ENCODE results near the gene PRDM16.

The PRDM16 gene

GRCh38 chr1:3142751-3143150, 73.7 kb downstream of the PRDM16 start:
- no peak for DNase-seq (ENCODE audit: low spot score)

GRCh38 chr1:3145532-3146325, 76.7 kb downstream of the PRDM16 start:
- H3K79me1 ChIP-seq (ENCODE audit: low read depth, low read length): peaks cover 19% of the 10 kb centered on the region
- H3K27ac ChIP-seq (replicated peaks; ENCODE audit: low read length): no peak overlapping the region
- peak overlapping the region; percentile 89 for H2AK5ac ChIP-seq (ENCODE audit: low read depth, low read length)

More at GRCh38 chr1:3142751-3143150, 73.7 kb downstream of the PRDM16 start:
- peaks cover 0 to 1% of the 10 kb centered on the region in 2 donors for H3K36me3 ChIP-seq (replicated peaks in 1 of 2; ENCODE audit: control insufficient read depth in 2 of 2, insufficient read depth in 2 of 2, low read length in 2 of 2)
- H3K9me3 ChIP-seq (replicated peaks in 1 of 2; ENCODE audit: control insufficient read depth in 2 of 2, insufficient read depth in 1 of 2, low read depth in 1 of 2, low read length in 2 of 2): peaks cover 0 to 6% of the 10 kb centered on the region in 2 donors
- H4K91ac ChIP-seq (ENCODE audit: low read depth, low read length, poor library complexity): no peak overlapping the region
- H3K4ac ChIP-seq (ENCODE audit: low read length): no peak overlapping the region
- no peak overlapping the region for H4K8ac ChIP-seq (ENCODE audit: low read depth, low read length)
- peaks cover 0 to 27% (median 2%) of the 10 kb centered on the region in 3 experiments for H3K27me3 ChIP-seq (ENCODE audit: control insufficient read depth in 3 of 3, insufficient read depth in 3 of 3, low read depth in 1 of 3, low read length in 3 of 3)
- peaks cover 13 to 26% of the 10 kb centered on the region in 2 donors for H3K4me1 ChIP-seq (ENCODE audit: control insufficient read depth in 2 of 2, insufficient read depth in 1 of 2, low read depth in 1 of 2, low read length in 2 of 2)
- H2BK15ac ChIP-seq (ENCODE audit: low read length): peak overlapping the region; percentile 10
- no peak overlapping the region for H2AFZ ChIP-seq (ENCODE audit: low read length)
- H3K27ac ChIP-seq (replicated peaks; ENCODE audit: low read length): no peak overlapping the region
- peaks cover 9% of the 10 kb centered on the region for H3K79me1 ChIP-seq (ENCODE audit: low read depth, low read length)
- no peak overlapping the region for H3K4me3 ChIP-seq (ENCODE audit: low read length in 2 of 2)
- H2AK5ac ChIP-seq (ENCODE audit: low read depth, low read length): no peak overlapping the region
- H3K23ac ChIP-seq (ENCODE audit: low read depth, low read length, poor library complexity): no peak overlapping the region
- H3K9ac ChIP-seq (ENCODE audit: low read depth, low read length, poor library complexity): no peak overlapping the region
- peak overlapping the region; percentile 93 for H2BK120ac ChIP-seq (ENCODE audit: low read depth, low read length)
- WGBS, 2 donors (ENCODE audit: extremely low coverage in 2 of 2, insufficient read length in 2 of 2, insufficient replicate concordance in 1 of 2): no CpG with 5 or more reads among the region's 12 CpGs
- H3K4me2 ChIP-seq (ENCODE audit: insufficient read depth, low read length, poor library complexity, severe bottlenecking): no peak overlapping the region
- peak overlapping the region; percentile 89 for H3K14ac ChIP-seq (ENCODE audit: low read length)
- H3K18ac ChIP-seq (ENCODE audit: low read length): peak overlapping the region; percentile 78
- H2BK5ac ChIP-seq (ENCODE audit: low read length): peak overlapping the region; percentile 66
- H2BK12ac ChIP-seq (ENCODE audit: low read length): no peak overlapping the region

DNA sequence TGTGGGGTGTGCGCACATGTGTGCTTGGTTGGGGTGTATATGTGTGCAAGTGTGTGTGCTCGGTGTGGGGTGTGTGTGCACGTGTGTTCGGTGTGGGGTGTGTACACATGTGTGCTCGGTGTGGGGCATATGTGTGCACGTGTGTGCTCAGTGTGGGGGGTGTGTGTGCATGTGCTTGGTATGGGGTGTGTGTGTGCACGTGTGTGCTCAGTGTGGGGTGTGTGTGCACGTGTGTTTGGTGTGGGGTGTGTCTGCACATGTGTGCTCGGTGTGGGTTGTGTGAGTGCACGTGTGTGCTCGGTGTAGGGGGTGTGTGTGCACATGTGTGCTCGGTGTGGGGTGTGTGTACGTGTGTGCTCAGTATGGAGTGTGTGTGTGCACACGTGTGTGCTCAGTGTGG, 77.5 kb downstream of the PRDM16 start:
- Histone ChIP-seq H2BK120ac (ENCODE audit: low read depth, low read length) (no peak overlapping the region), H2BK12ac (ENCODE audit: low read length) (peak overlapping the region; percentile 63), H3K27me3 (ENCODE audit: control insufficient read depth in 3 of 3, insufficient read depth in 3 of 3, low read depth in 1 of 3, low read length in 3 of 3) (peaks cover 0 to 4% (median 2%) of the 10 kb centered on the region in 3 experiments), H2BK5ac (ENCODE audit: low read length) (peak overlapping the region; percentile 22), H3K4me3 (ENCODE audit: low read length in 2 of 2) (peak overlapping the region in 1 of 2 donors; percentile 7), H3K4me2 (ENCODE audit: insufficient read depth, low read length, poor library complexity, severe bottlenecking) (no peak overlapping the region), H2AFZ (ENCODE audit: low read length) (no peak overlapping the region), H3K4ac (ENCODE audit: low read length) (peak overlapping the region; percentile 37), H3K4me1 (ENCODE audit: control insufficient read depth in 2 of 2, insufficient read depth in 1 of 2, low read depth in 1 of 2, low read length in 2 of 2) (peaks cover 9 to 15% of the 10 kb centered on the region in 2 donors), H3K18ac (ENCODE audit: low read length) (peak overlapping the region; percentile 83), H3K14ac (ENCODE audit: low read length) (peak overlapping the region; percentile 71), H3K9ac (ENCODE audit: low read depth, low read length, poor library complexity) (peak overlapping the region; percentile 63), H3K36me3 (replicated peaks in 1 of 2; ENCODE audit: control insufficient read depth in 2 of 2, insufficient read depth in 2 of 2, low read length in 2 of 2) (peaks cover 0 to 1% of the 10 kb centered on the region in 2 donors), H3K9me3 (replicated peaks in 1 of 2; ENCODE audit: control insufficient read depth in 2 of 2, insufficient read depth in 1 of 2, low read depth in 1 of 2, low read length in 2 of 2) (peaks cover 0 to 6% of the 10 kb centered on the region in 2 donors), H2AK5ac (ENCODE audit: low read depth, low read length) (no peak overlapping the region), H3K23ac (ENCODE audit: low read depth, low read length, poor library complexity) (peak overlapping the region; percentile 91), H2BK15ac (ENCODE audit: low read length) (no peak overlapping the region), H3K27ac (replicated peaks; ENCODE audit: low read length) (no peak overlapping the region), H4K91ac (ENCODE audit: low read depth, low read length, poor library complexity) (peak overlapping the region; percentile 38), H3K79me1 (ENCODE audit: low read depth, low read length) (peaks cover 19% of the 10 kb centered on the region), H4K8ac (ENCODE audit: low read depth, low read length) (peak overlapping the region; percentile 23)
- no peak for DNase-seq (ENCODE audit: low spot score)
- WGBS, 2 donors (ENCODE audit: extremely low coverage in 2 of 2, insufficient read length in 2 of 2, insufficient replicate concordance in 1 of 2): no CpG with 5 or more reads among the region's 14 CpGs

More at GRCh38 chr1:3145532-3146325, 76.7 kb downstream of the PRDM16 start:
- H2BK120ac ChIP-seq (ENCODE audit: low read depth, low read length): no peak overlapping the region
- H3K36me3 ChIP-seq (replicated peaks in 1 of 2; ENCODE audit: control insufficient read depth in 2 of 2, insufficient read depth in 2 of 2, low read length in 2 of 2): peaks cover 0 to 1% of the 10 kb centered on the region in 2 donors
- peak overlapping the region; percentile 34 for H3K9ac ChIP-seq (ENCODE audit: low read depth, low read length, poor library complexity)
- H3K4me1 ChIP-seq (ENCODE audit: control insufficient read depth in 2 of 2, insufficient read depth in 1 of 2, low read depth in 1 of 2, low read length in 2 of 2): peaks cover 9 to 15% of the 10 kb centered on the region in 2 donors
- H3K18ac ChIP-seq (ENCODE audit: low read length): peak overlapping the region; percentile 72
- peaks cover 0 to 6% of the 10 kb centered on the region in 2 donors for H3K9me3 ChIP-seq (replicated peaks in 1 of 2; ENCODE audit: control insufficient read depth in 2 of 2, insufficient read depth in 1 of 2, low read depth in 1 of 2, low read length in 2 of 2)
- H2BK5ac ChIP-seq (ENCODE audit: low read length): peak overlapping the region; percentile 22
- no peak overlapping the region for H4K91ac ChIP-seq (ENCODE audit: low read depth, low read length, poor library complexity)
- H3K4me2 ChIP-seq (ENCODE audit: insufficient read depth, low read length, poor library complexity, severe bottlenecking): no peak overlapping the region
- no peak overlapping the region for H3K14ac ChIP-seq (ENCODE audit: low read length)
- no CpG with 5 or more reads among the region's 39 CpGs for WGBS, 2 donors (ENCODE audit: extremely low coverage in 2 of 2, insufficient read length in 2 of 2, insufficient replicate concordance in 1 of 2)
- peaks cover 0 to 3% (median 2%) of the 10 kb centered on the region in 3 experiments for H3K27me3 ChIP-seq (ENCODE audit: control insufficient read depth in 3 of 3, insufficient read depth in 3 of 3, low read depth in 1 of 3, low read length in 3 of 3)
- no peak for DNase-seq (ENCODE audit: low spot score)
- no peak overlapping the region for H3K23ac ChIP-seq (ENCODE audit: low read depth, low read length, poor library complexity)
- H2AFZ ChIP-seq (ENCODE audit: low read length): no peak overlapping the region
- H3K4me3 ChIP-seq (ENCODE audit: low read length in 2 of 2): no peak overlapping the region
- no peak overlapping the region for H2BK12ac ChIP-seq (ENCODE audit: low read length)
- H2BK15ac ChIP-seq (ENCODE audit: low read length): peak overlapping the region; percentile 87
- no peak overlapping the region for H4K8ac ChIP-seq (ENCODE audit: low read depth, low read length)
- no peak overlapping the region for H3K4ac ChIP-seq (ENCODE audit: low read length)

DNA sequence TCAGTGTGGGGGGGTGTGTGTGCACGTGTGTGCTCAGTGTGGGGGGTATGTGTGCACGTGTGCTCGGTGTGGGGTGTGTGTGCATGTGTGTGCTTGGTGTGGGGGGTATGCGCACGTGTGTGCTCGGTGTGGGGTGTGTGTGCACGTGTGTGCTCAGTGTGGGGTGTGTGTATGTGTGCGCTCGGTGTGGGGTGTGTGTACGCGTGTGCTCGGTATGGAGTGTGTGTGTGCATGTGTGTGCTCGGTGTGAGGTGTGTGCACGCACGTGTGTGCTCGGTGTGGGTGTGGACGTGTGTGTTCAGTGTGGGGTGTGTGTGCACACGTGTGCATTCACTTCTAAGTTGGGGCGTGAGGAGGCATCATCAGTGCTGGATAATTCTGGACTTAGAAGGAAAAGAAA, 77.9 kb downstream of the PRDM16 start:
- no peak overlapping the region for H3K4me2 ChIP-seq (ENCODE audit: insufficient read depth, low read length, poor library complexity, severe bottlenecking)
- peaks cover 6 to 12% of the 10 kb centered on the region in 2 donors for H3K4me1 ChIP-seq (ENCODE audit: control insufficient read depth in 2 of 2, insufficient read depth in 1 of 2, low read depth in 1 of 2, low read length in 2 of 2)
- H2AFZ ChIP-seq (ENCODE audit: low read length): no peak overlapping the region
- DNase-seq (ENCODE audit: low spot score): no peak
- no peak overlapping the region for H3K18ac ChIP-seq (ENCODE audit: low read length)
- peak overlapping the region in 1 of 2 donors; percentile 7 for H3K4me3 ChIP-seq (ENCODE audit: low read length in 2 of 2)
- H3K9me3 ChIP-seq (replicated peaks in 1 of 2; ENCODE audit: control insufficient read depth in 2 of 2, insufficient read depth in 1 of 2, low read depth in 1 of 2, low read length in 2 of 2): peaks cover 0 to 6% of the 10 kb centered on the region in 2 donors
- no peak overlapping the region for H3K27ac ChIP-seq (replicated peaks; ENCODE audit: low read length)
- H3K23ac ChIP-seq (ENCODE audit: low read depth, low read length, poor library complexity): peak overlapping the region; percentile 91
- H3K14ac ChIP-seq (ENCODE audit: low read length): no peak overlapping the region
- H2AK5ac ChIP-seq (ENCODE audit: low read depth, low read length): no peak overlapping the region
- H3K27me3 ChIP-seq (ENCODE audit: control insufficient read depth in 3 of 3, insufficient read depth in 3 of 3, low read depth in 1 of 3, low read length in 3 of 3): peaks cover 0 to 4% (median 2%) of the 10 kb centered on the region in 3 experiments
- WGBS, 2 donors (ENCODE audit: extremely low coverage in 2 of 2, insufficient read length in 2 of 2, insufficient replicate concordance in 1 of 2): no CpG with 5 or more reads among the region's 19 CpGs
- no peak overlapping the region for H3K4ac ChIP-seq (ENCODE audit: low read length)
- H2BK15ac ChIP-seq (ENCODE audit: low read length): no peak overlapping the region
- H3K9ac ChIP-seq (ENCODE audit: low read depth, low read length, poor library complexity): peak overlapping the region; percentile 63
- H3K79me1 ChIP-seq (ENCODE audit: low read depth, low read length): peaks cover 19% of the 10 kb centered on the region
- H2BK5ac ChIP-seq (ENCODE audit: low read length): peak overlapping the region; percentile 29
- H2BK12ac ChIP-seq (ENCODE audit: low read length): no peak overlapping the region
- H2BK120ac ChIP-seq (ENCODE audit: low read depth, low read length): peak overlapping the region; percentile 72
- H4K91ac ChIP-seq (ENCODE audit: low read depth, low read length, poor library complexity): peak overlapping the region; percentile 38
- H3K36me3 ChIP-seq (replicated peaks in 1 of 2; ENCODE audit: control insufficient read depth in 2 of 2, insufficient read depth in 2 of 2, low read length in 2 of 2): peaks cover 0 to 1% of the 10 kb centered on the region in 2 donors
- no peak overlapping the region for H4K8ac ChIP-seq (ENCODE audit: low read depth, low read length)

All from neuronal stem cell (in vitro differentiated cells).